Measurements from ENCODE around the gene BICRA.

Gene BICRA

GRCh38 chr19:47699360-47699917 is 90.5 kb downstream of the BICRA start:
- Histone ChIP-seq H3K4me1 (ENCODE audit: control insufficient read depth, insufficient read depth, low read length) (no peaks in the 10 kb centered on the region), H3K4me3 (ENCODE audit: insufficient read depth, low read depth, low read length) (no peak overlapping the region), H3K27me3 (ENCODE audit: control insufficient read depth, insufficient read depth, low read length, poor library complexity, severe bottlenecking) (no peaks in the 10 kb centered on the region), H3K36me3 (ENCODE audit: control insufficient read depth, insufficient read depth, low read length) (peaks cover 17% of the 10 kb centered on the region), H3K27ac (ENCODE audit: insufficient read depth, low read depth, low read length, poor library complexity, severe bottlenecking) (no peak overlapping the region), H3K9me3 (ENCODE audit: control insufficient read depth, low read length) (no peaks in the 10 kb centered on the region)
- WGBS, 2 experiments = 70% methylated on average over 8 to 9 of the region's 9 CpGs

DNA sequence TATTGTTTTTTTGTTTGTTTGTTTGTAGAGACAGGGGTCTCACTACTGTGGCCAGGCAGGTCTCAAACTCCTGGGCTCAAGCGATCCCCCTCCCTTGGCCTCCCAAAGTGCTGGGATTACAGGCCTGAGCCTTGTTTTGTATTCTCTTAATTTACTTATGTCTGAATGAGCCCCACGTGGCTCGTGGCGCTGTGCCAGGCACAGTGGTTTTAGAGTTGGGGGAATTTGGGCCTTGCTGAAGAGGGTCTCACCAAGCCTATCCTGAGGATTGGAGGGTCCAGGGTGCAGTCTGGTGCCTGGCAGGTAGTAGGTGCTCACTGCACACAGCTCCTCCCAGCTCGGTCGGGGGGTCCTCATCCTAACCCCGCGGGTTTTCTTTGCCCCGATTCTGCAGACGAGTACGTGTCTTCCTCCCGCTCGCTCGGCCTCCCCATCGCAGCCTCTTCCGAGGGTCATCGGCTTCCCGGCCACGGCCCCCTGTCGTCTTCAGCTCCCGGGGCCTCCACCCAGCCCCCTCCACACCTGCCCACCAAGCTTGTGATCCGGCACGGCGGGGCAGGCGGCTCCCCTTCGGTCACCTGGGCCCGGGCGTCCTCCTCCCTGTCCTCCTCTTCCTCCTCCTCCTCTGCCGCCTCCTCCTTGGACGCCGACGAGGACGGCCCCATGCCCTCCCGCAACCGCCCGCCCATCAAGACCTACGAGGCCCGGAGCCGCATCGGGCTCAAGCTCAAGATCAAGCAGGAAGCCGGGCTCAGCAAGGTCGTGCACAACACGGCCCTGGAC is 92.2 kb downstream of the BICRA start:
- Histone ChIP-seq H3K9me3 (ENCODE audit: control insufficient read depth, low read length) (no peaks in the 10 kb centered on the region), H3K27me3 (ENCODE audit: control insufficient read depth, insufficient read depth, low read length, poor library complexity, severe bottlenecking) (no peaks in the 10 kb centered on the region), H3K27ac (ENCODE audit: insufficient read depth, low read depth, low read length, poor library complexity, severe bottlenecking) (no peak overlapping the region), H3K36me3 (ENCODE audit: control insufficient read depth, insufficient read depth, low read length) (peaks cover 17% of the 10 kb centered on the region), H3K4me1 (ENCODE audit: control insufficient read depth, insufficient read depth, low read length) (no peaks in the 10 kb centered on the region), H3K4me3 (ENCODE audit: insufficient read depth, low read depth, low read length) (no peak overlapping the region)
- WGBS, 2 experiments = 95 to 96% methylated on average over 43 of the region's 43 CpGs

- Histone ChIP-seq H3K4me1 (ENCODE audit: control insufficient read depth, insufficient read depth, low read length) (no peaks in the 10 kb centered on the region), H3K9me3 (ENCODE audit: control insufficient read depth, low read length) (no peaks in the 10 kb centered on the region), H3K27ac (ENCODE audit: insufficient read depth, low read depth, low read length, poor library complexity, severe bottlenecking) (no peak overlapping the region), H3K36me3 (ENCODE audit: control insufficient read depth, insufficient read depth, low read length) (peaks cover 17% of the 10 kb centered on the region), H3K27me3 (ENCODE audit: control insufficient read depth, insufficient read depth, low read length, poor library complexity, severe bottlenecking) (no peaks in the 10 kb centered on the region), H3K4me3 (ENCODE audit: insufficient read depth, low read depth, low read length) (no peak overlapping the region)
- WGBS, 2 experiments = 95 to 96% methylated on average over 91 of the region's 91 CpGs
Observed at GRCh38 chr19:47701717-47702552, 93.0 kb downstream of the BICRA start.

GRCh38 chr19:47702671-47703070 is 93.7 kb downstream of the BICRA start:
- Histone ChIP-seq H3K4me1 (ENCODE audit: control insufficient read depth, insufficient read depth, low read length) (no peaks in the 10 kb centered on the region), H3K27ac (ENCODE audit: insufficient read depth, low read depth, low read length, poor library complexity, severe bottlenecking) (no peak overlapping the region), H3K36me3 (ENCODE audit: control insufficient read depth, insufficient read depth, low read length) (peaks cover 17% of the 10 kb centered on the region), H3K9me3 (ENCODE audit: control insufficient read depth, low read length) (no peaks in the 10 kb centered on the region), H3K27me3 (ENCODE audit: control insufficient read depth, insufficient read depth, low read length, poor library complexity, severe bottlenecking) (no peaks in the 10 kb centered on the region), H3K4me3 (ENCODE audit: insufficient read depth, low read depth, low read length) (no peak overlapping the region)
- 93% methylated on average over 18 of the region's 18 CpGs for WGBS, 2 experiments

GRCh38 chr19:47703301-47703700 is 94.4 kb downstream of the BICRA start:
- no peaks in the 10 kb centered on the region for H3K27me3 ChIP-seq (ENCODE audit: control insufficient read depth, insufficient read depth, low read length, poor library complexity, severe bottlenecking)
- 94 to 95% methylated on average over 5 of the region's 5 CpGs for WGBS, 2 experiments
- no peaks in the 10 kb centered on the region for H3K4me1 ChIP-seq (ENCODE audit: control insufficient read depth, insufficient read depth, low read length)
- peaks cover 17% of the 10 kb centered on the region for H3K36me3 ChIP-seq (ENCODE audit: control insufficient read depth, insufficient read depth, low read length)
- H3K9me3 ChIP-seq (ENCODE audit: control insufficient read depth, low read length) = no peaks in the 10 kb centered on the region
- H3K4me3 ChIP-seq (ENCODE audit: insufficient read depth, low read depth, low read length) = no peak overlapping the region
- H3K27ac ChIP-seq (ENCODE audit: insufficient read depth, low read depth, low read length, poor library complexity, severe bottlenecking) = no peak overlapping the region

GRCh38 chr19:47704024-47704423 is 95.1 kb downstream of the BICRA start:
- Histone ChIP-seq H3K36me3 (ENCODE audit: control insufficient read depth, insufficient read depth, low read length) (peaks cover 13% of the 10 kb centered on the region), H3K27ac (ENCODE audit: insufficient read depth, low read depth, low read length, poor library complexity, severe bottlenecking) (no peak overlapping the region), H3K9me3 (ENCODE audit: control insufficient read depth, low read length) (no peaks in the 10 kb centered on the region), H3K4me3 (ENCODE audit: insufficient read depth, low read depth, low read length) (no peak overlapping the region), H3K4me1 (ENCODE audit: control insufficient read depth, insufficient read depth, low read length) (no peaks in the 10 kb centered on the region), H3K27me3 (ENCODE audit: control insufficient read depth, insufficient read depth, low read length, poor library complexity, severe bottlenecking) (no peaks in the 10 kb centered on the region)
- WGBS, 2 experiments = 95 to 96% methylated on average over 11 of the region's 11 CpGs

GRCh38 chr19:47704656-47705055 is 95.7 kb downstream of the BICRA start:
- peaks cover 7% of the 10 kb centered on the region for H3K36me3 ChIP-seq (ENCODE audit: control insufficient read depth, insufficient read depth, low read length)
- H3K4me3 ChIP-seq (ENCODE audit: insufficient read depth, low read depth, low read length) = no peak overlapping the region
- H3K27me3 ChIP-seq (ENCODE audit: control insufficient read depth, insufficient read depth, low read length, poor library complexity, severe bottlenecking) = no peaks in the 10 kb centered on the region
- no peaks in the 10 kb centered on the region for H3K4me1 ChIP-seq (ENCODE audit: control insufficient read depth, insufficient read depth, low read length)
- no peak overlapping the region for H3K27ac ChIP-seq (ENCODE audit: insufficient read depth, low read depth, low read length, poor library complexity, severe bottlenecking)
- 93 to 94% methylated on average over 3 of the region's 3 CpGs for WGBS, 2 experiments
- H3K9me3 ChIP-seq (ENCODE audit: control insufficient read depth, low read length) = no peaks in the 10 kb centered on the region

DNA sequence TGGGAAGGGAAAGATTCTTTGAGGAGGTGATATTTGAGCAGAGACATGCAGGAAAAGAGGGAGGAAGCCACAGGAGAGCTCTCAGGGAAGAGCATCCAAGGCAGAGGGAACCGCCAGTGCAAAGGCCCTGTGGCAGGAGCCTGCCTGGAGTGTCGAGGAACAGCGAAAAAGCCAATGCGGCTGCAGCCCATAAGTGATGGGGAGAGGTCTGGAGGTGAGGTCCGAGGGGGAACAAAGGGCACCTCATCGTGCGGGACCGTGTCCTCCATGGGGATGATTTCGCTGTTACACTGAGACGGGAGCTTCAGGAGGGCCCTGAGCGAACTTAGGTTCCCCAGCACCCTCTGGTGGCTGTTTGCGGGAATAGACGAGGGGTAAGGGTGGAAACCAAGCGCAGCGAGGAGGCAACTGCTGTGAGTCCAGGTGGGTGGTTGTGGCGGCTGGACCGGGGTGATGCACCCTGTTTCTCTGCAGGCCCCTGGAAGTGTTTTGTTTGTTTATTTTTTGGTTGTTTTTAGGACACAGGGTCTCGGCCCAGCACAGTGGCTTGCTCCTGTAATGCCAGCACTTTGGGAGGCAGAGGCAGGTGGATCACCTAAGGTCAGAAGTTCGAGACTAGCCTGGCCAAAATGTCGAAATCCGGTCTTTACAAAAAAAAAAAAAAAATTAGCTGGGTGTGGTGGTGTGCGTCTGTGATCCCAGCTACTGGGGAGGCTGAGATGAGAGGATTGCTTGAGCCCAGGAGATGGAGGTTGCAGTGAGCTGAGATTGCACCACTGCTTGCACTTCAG is 98.4 kb downstream of the BICRA start:
- no peaks in the 10 kb centered on the region for H3K9me3 ChIP-seq (ENCODE audit: control insufficient read depth, low read length)
- no peaks in the 10 kb centered on the region for H3K27me3 ChIP-seq (ENCODE audit: control insufficient read depth, insufficient read depth, low read length, poor library complexity, severe bottlenecking)
- WGBS, 2 experiments = 32% methylated on average over 22 of the region's 22 CpGs
- no peak overlapping the region for H3K27ac ChIP-seq (ENCODE audit: insufficient read depth, low read depth, low read length, poor library complexity, severe bottlenecking)
- no peak overlapping the region for H3K4me3 ChIP-seq (ENCODE audit: insufficient read depth, low read depth, low read length)
- no peaks in the 10 kb centered on the region for H3K36me3 ChIP-seq (ENCODE audit: control insufficient read depth, insufficient read depth, low read length)
- H3K4me1 ChIP-seq (ENCODE audit: control insufficient read depth, insufficient read depth, low read length) = no peaks in the 10 kb centered on the region

DNA sequence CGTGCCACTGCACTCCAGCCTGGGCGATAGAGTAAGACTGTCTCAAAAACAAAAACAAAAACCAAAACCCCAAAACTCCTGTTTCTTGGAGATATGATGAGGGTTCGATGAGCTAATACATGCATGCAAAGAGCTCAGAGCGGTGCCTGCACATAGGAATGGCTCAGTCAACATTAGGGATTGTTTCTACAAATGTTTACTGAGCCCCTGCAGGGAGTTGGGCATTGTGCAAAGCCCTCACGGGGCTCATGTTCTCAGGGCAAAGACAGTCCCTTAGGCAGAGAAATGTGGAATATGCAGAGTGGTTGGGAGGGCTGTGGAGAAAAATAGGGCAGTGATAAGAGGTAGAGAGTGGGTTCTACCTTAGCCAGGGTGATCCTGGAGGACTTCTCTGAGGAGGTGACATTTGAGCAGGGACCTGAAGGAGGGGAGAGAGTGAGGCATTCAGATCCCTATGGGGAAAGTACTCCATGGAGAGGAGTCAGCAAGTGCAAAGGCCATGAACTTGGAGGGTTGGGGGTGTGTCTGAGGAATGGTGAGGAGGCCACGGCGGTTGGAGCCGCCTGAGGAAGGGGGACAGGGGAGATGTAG is 102.8 kb downstream of the BICRA start:
- no peaks in the 10 kb centered on the region for H3K9me3 ChIP-seq (ENCODE audit: control insufficient read depth, low read length)
- WGBS, 2 experiments = 64 to 67% methylated on average over 8 of the region's 8 CpGs

More for the DNA sequence above, 102.8 kb downstream of the BICRA start:
- Histone ChIP-seq H3K4me3 (ENCODE audit: insufficient read depth, low read depth, low read length) (no peak overlapping the region), H3K27me3 (ENCODE audit: control insufficient read depth, insufficient read depth, low read length, poor library complexity, severe bottlenecking) (no peaks in the 10 kb centered on the region), H3K4me1 (ENCODE audit: control insufficient read depth, insufficient read depth, low read length) (no peaks in the 10 kb centered on the region), H3K27ac (ENCODE audit: insufficient read depth, low read depth, low read length, poor library complexity, severe bottlenecking) (no peak overlapping the region), H3K36me3 (ENCODE audit: control insufficient read depth, insufficient read depth, low read length) (no peaks in the 10 kb centered on the region)
